Measurements from ENCODE around the gene MARK2. TPM values are rescaled to one million over a fixed set of nuclear protein-coding genes. Genes with fewer than 3 reads are reported as not detected.

MARK2 gene
- polyA plus RNA-seq (2013) = 21.0 TPM

DNA sequence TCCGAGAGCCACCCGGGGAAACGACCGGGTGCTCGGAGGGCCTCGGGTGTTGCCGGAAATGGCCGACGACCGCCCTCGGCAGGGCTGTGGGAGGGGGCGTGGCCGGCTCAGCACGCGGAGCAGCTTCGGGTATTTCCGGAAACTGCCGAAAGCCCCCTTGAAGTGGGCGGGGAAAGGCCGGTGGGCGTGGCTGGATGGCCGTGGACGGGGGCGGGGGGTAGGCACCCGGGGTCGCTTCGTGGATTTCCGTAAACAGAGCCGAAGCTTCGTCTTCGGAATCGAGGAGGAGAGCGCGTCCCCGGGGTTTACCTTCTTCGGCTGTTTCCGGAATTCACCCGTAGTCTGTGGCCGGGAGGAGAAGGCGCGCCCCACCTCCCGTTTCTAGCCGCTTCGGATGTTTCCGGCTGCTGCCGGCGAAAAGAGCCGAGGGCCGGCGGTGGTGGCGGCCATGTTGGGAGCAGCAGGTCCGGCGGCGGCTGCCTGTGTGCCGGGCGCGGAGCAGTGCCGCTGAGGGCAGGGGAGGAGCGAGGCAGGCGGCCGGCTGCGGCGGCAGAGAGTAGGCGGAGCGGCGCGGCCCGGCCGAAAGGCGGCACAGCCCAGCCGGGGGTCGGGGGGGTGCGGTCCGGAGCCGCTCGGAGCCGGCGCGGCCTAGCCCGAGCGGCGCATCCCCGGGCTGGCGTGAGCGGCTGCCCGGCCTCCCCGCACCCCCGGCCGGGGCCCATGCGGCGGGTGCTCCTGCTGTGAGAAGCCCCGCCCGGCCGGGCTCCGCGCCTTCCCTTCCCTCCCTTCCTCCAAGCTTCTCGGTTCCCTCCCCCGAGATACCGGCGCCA is at the start of gene MARK2:
Gene MARK2, plus strand, starts transcription at position 433 of the 830 bp plus-strand sequence. Its CDS starts 397 bp downstream, at position 830.
- 0% methylated on average over 74 of the region's 100 CpGs for WGBS (ENCODE audit: insufficient coverage)
- ChIA-PET POLR2A (interaction anchor here (0.6 to 1.2 kb wide), 7 partner anchors 32 to 998 kb away, joined by 3 read pairs; partner anchors contain the start of gene COX8A), CTCF (interaction anchor here (0.7 to 12.9 kb wide), 21 partner anchors 9 to 312 kb away, joined by 3 to 176 read pairs (median 7); partner anchors contain the start of gene RCOR2)
- DNase-seq = peak; percentile 97 to 99 (median 99)
- H3K4me1 ChIP-seq (ENCODE audit: control extremely low read depth in 1 of 4, control insufficient read depth in 4 of 4, insufficient read depth in 4 of 4, low read length in 3 of 4) = peaks cover 23 to 52% (median 40%) of the 10 kb centered on the region in 4 experiments
- peak within 1 kb of the TSS; percentile 68 to 96 (median 90) for H3K4me3 ChIP-seq (ENCODE audit: control insufficient read depth in 1 of 7, extremely low read depth in 1 of 7, insufficient read depth in 4 of 7, low read depth in 2 of 7, low read length in 6 of 7)
- peaks cover 0 to 18% (median 6%) of the 10 kb centered on the region in 4 experiments for H3K36me3 ChIP-seq (ENCODE audit: control insufficient read depth in 4 of 4, insufficient read depth in 4 of 4, low read length in 3 of 4)
- no peaks in the 10 kb centered on the region for H3K27me3 ChIP-seq (replicated peaks in 2 of 5; ENCODE audit: control insufficient read depth in 4 of 5, insufficient read depth in 5 of 5, low read length in 4 of 5)
- H3K9me3 ChIP-seq (ENCODE audit: control extremely low read depth in 1 of 5, control insufficient read depth in 4 of 5, insufficient read depth in 2 of 5, low read depth in 1 of 5, low read length in 4 of 5) = no peaks in the 10 kb centered on the region
- peak within 1 kb of the TSS; percentile 83 to 91 for H3K27ac ChIP-seq (ENCODE audit: insufficient read depth in 1 of 2, low read depth in 1 of 2, low read length in 2 of 2, poor library complexity in 1 of 2, severe bottlenecking in 2 of 2)

DNA sequence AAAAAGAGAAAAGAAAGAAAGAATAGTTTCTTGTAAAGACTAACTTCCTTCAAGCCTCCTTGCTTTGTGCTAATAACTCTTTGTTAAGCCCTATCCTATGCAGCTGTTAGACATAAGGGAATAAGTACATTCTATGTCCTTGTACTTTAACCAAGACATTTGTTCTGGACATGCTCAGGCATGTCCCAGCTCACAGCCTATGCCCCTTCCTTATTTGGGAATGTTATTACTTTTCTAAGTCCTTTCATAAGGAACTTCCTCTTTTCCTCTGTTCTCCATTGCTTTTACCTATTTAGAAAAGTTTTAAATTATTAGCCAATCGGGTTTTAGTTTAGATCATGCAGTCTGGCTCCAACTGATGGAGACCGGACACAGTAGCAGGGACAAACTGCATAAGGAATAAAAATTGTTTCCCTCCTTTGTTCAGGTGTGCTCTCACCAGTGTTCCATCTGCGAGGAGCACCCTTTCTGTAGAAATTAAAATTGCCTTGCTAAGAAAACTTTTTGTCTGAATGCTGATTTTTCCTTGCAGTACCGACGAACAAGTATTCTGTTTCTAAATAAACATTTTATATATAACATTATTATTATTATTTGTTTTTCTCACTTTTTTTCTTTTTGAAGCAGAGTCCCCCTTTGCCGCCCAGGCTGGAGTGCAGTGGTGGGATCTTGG is 47.3 kb upstream of the MARK2 start:
- Histone ChIP-seq H3K9me3 (ENCODE audit: control extremely low read depth in 1 of 5, control insufficient read depth in 4 of 5, insufficient read depth in 2 of 5, low read depth in 1 of 5, low read length in 4 of 5) (peaks cover 0 to 16% (median 8%) of the 10 kb centered on the region in 5 experiments), H3K4me1 (ENCODE audit: control extremely low read depth in 1 of 4, control insufficient read depth in 4 of 4, insufficient read depth in 4 of 4, low read length in 3 of 4) (no peaks in the 10 kb centered on the region), H3K27ac (ENCODE audit: insufficient read depth in 1 of 2, low read depth in 1 of 2, low read length in 2 of 2, poor library complexity in 1 of 2, severe bottlenecking in 2 of 2) (no peak overlapping the region), H3K27me3 (replicated peaks in 2 of 5; ENCODE audit: control insufficient read depth in 4 of 5, insufficient read depth in 5 of 5, low read length in 4 of 5) (no peaks in the 10 kb centered on the region), H3K36me3 (ENCODE audit: control insufficient read depth in 4 of 4, insufficient read depth in 4 of 4, low read length in 3 of 4) (no peaks in the 10 kb centered on the region), H3K4me3 (ENCODE audit: control insufficient read depth in 1 of 7, extremely low read depth in 1 of 7, insufficient read depth in 4 of 7, low read depth in 2 of 7, low read length in 6 of 7) (no peak overlapping the region)
- ChIA-PET POLR2A (no interaction called here), CTCF (no interaction called here)
- DNase-seq = peak in 1 of 3 donors; percentile 15
- WGBS (ENCODE audit: insufficient coverage) = 100% methylated on average over 2 of the region's 6 CpGs

DNA sequence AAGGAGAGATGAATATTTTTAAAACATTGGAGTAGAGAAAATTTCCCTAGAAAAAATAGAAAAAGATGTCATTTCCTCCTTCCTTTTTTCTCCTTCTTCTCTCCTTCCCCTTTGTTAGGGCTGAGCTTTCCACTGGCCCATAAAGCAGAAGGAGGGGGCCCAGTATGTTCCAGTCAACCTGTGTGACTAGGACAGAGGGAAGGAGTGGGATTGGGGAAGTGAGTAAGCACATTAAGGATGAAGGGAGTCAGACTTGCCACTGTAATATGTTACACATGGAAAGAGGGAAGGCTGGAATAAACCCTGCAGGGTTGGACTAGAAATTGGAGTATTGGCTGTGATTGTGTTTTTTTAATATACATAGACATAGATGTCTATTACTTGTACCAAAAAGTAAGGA is 45.7 kb upstream of the MARK2 start:
- no peak overlapping the region for H3K27ac ChIP-seq (ENCODE audit: insufficient read depth in 1 of 2, low read depth in 1 of 2, low read length in 2 of 2, poor library complexity in 1 of 2, severe bottlenecking in 2 of 2)
- ChIA-PET POLR2A (no interaction called here), CTCF (no interaction called here)
- H3K4me3 ChIP-seq (ENCODE audit: control insufficient read depth in 1 of 7, extremely low read depth in 1 of 7, insufficient read depth in 4 of 7, low read depth in 2 of 7, low read length in 6 of 7) = no peak overlapping the region
- H3K9me3 ChIP-seq (ENCODE audit: control extremely low read depth in 1 of 5, control insufficient read depth in 4 of 5, insufficient read depth in 2 of 5, low read depth in 1 of 5, low read length in 4 of 5) = peaks cover 0 to 16% (median 8%) of the 10 kb centered on the region in 5 experiments
- no peaks in the 10 kb centered on the region for H3K4me1 ChIP-seq (ENCODE audit: control extremely low read depth in 1 of 4, control insufficient read depth in 4 of 4, insufficient read depth in 4 of 4, low read length in 3 of 4)
- DNase-seq = no peak
- H3K36me3 ChIP-seq (ENCODE audit: control insufficient read depth in 4 of 4, insufficient read depth in 4 of 4, low read length in 3 of 4) = no peaks in the 10 kb centered on the region
- H3K27me3 ChIP-seq (replicated peaks in 2 of 5; ENCODE audit: control insufficient read depth in 4 of 5, insufficient read depth in 5 of 5, low read length in 4 of 5) = no peaks in the 10 kb centered on the region

DNA sequence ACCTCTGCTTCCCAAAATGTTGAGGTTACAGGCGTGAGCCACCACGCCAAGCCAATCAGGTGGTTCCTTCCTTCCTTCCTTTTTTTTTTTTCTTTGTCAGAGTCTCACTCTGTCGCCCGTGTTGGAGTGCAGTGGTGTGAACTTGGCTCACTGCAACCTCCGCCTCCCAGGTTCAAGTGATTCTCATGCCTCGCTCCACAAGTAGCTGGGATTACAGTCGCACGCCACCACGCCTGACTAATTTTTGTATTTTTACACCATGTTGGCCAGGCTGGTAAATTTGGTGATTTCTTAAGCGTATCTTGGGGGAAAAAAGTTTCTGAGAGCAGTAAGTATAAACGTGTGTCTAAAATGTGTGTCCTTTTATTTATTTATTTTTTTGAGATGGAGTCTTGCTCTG is 43.8 kb upstream of the MARK2 start:
- CTCF ChIA-PET = no interaction called here
- H3K9me3 ChIP-seq (ENCODE audit: control extremely low read depth in 1 of 5, control insufficient read depth in 4 of 5, insufficient read depth in 2 of 5, low read depth in 1 of 5, low read length in 4 of 5) = peaks cover 0 to 16% (median 8%) of the 10 kb centered on the region in 5 experiments
- POLR2A ChIA-PET = interaction anchor here (0.7 kb wide), 1 partner anchor 10 kb away, joined by 6 read pairs; no protein-coding TSS in a partner anchor
- no peaks in the 10 kb centered on the region for H3K27me3 ChIP-seq (replicated peaks in 2 of 5; ENCODE audit: control insufficient read depth in 4 of 5, insufficient read depth in 5 of 5, low read length in 4 of 5)
- no peaks in the 10 kb centered on the region for H3K4me1 ChIP-seq (ENCODE audit: control extremely low read depth in 1 of 4, control insufficient read depth in 4 of 4, insufficient read depth in 4 of 4, low read length in 3 of 4)
- no peaks in the 10 kb centered on the region for H3K36me3 ChIP-seq (ENCODE audit: control insufficient read depth in 4 of 4, insufficient read depth in 4 of 4, low read length in 3 of 4)
- H3K4me3 ChIP-seq (ENCODE audit: control insufficient read depth in 1 of 7, extremely low read depth in 1 of 7, insufficient read depth in 4 of 7, low read depth in 2 of 7, low read length in 6 of 7) = no peak overlapping the region
- no peak for DNase-seq
- H3K27ac ChIP-seq (ENCODE audit: insufficient read depth in 1 of 2, low read depth in 1 of 2, low read length in 2 of 2, poor library complexity in 1 of 2, severe bottlenecking in 2 of 2) = no peak overlapping the region
- 61% methylated on average over 10 of the region's 11 CpGs for WGBS (ENCODE audit: insufficient coverage)

DNA sequence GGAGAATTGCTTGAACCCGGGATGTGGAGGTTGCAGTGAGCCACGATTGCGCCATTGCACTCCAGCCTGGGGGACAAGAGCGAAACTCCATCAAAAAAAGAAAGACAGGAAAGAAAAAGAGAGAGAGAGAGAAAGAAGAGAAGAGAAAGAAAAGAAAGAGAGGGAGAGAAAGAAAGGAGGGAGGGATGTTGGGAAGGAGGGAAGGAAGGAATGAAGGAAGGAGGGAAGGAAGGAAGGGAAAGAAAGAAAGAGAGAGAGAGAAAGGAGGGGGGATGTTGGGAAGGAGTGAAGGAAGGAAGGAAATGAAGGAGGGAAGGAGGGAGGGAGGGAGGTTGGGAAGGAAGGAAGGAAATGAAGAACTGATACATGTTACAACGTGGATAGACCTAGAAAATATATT is 38.0 kb upstream of the MARK2 start:
- 94% methylated on average over 3 of the region's 5 CpGs for WGBS (ENCODE audit: insufficient coverage)
- Histone ChIP-seq H3K27ac (ENCODE audit: insufficient read depth in 1 of 2, low read depth in 1 of 2, low read length in 2 of 2, poor library complexity in 1 of 2, severe bottlenecking in 2 of 2) (no peak overlapping the region), H3K4me3 (ENCODE audit: control insufficient read depth in 1 of 7, extremely low read depth in 1 of 7, insufficient read depth in 4 of 7, low read depth in 2 of 7, low read length in 6 of 7) (no peak overlapping the region), H3K27me3 (replicated peaks in 2 of 5; ENCODE audit: control insufficient read depth in 4 of 5, insufficient read depth in 5 of 5, low read length in 4 of 5) (no peaks in the 10 kb centered on the region), H3K4me1 (ENCODE audit: control extremely low read depth in 1 of 4, control insufficient read depth in 4 of 4, insufficient read depth in 4 of 4, low read length in 3 of 4) (no peaks in the 10 kb centered on the region), H3K9me3 (ENCODE audit: control extremely low read depth in 1 of 5, control insufficient read depth in 4 of 5, insufficient read depth in 2 of 5, low read depth in 1 of 5, low read length in 4 of 5) (peaks cover 0 to 3% (median 0%) of the 10 kb centered on the region in 5 experiments), H3K36me3 (ENCODE audit: control insufficient read depth in 4 of 4, insufficient read depth in 4 of 4, low read length in 3 of 4) (no peaks in the 10 kb centered on the region)
- no peak for DNase-seq
- ChIA-PET CTCF (interaction anchor here (1.6 kb wide), 1 partner anchor 12 kb away, joined by 3 read pairs; no protein-coding TSS in a partner anchor), POLR2A (no interaction called here)

DNA sequence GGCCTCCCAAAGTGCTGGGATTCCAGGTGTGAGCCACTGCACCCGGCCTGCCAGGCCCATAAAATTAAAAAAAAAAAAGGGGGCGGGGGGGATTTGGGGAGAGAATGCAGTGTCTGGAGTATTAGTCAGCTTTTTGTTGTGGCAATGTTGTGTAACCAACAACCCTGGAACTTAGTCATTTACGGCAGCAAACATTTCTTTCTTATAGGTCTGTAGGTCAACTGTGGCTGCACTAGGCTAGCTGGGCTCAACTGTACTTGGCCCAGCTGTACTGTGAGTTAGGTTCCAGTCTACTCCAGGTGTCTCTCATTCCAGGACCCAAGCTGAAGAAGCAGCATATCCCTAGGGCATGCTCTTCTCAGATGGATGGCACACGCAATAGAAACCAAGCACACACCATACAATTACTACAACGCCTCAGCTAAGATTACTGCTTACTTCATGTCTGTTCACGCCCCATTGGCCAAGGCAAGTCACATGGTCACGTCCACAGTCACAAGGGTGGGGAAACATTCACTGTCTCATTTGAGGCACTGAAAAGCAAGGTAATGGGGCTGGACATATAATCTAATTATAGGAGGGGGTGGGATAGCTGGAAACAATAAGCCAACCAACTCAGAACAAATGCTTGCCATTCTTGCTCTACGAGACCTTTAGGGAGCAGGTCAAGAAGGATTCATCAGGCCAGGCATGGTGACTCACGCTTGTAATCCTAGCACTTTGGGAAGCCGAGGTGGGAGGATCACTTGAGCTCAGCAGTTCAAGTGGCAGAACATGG is 36.1 kb upstream of the MARK2 start:
- Histone ChIP-seq H3K36me3 (ENCODE audit: control insufficient read depth in 4 of 4, insufficient read depth in 4 of 4, low read length in 3 of 4) (no peaks in the 10 kb centered on the region), H3K4me3 (ENCODE audit: control insufficient read depth in 1 of 7, extremely low read depth in 1 of 7, insufficient read depth in 4 of 7, low read depth in 2 of 7, low read length in 6 of 7) (no peak overlapping the region), H3K4me1 (ENCODE audit: control extremely low read depth in 1 of 4, control insufficient read depth in 4 of 4, insufficient read depth in 4 of 4, low read length in 3 of 4) (no peaks in the 10 kb centered on the region), H3K27me3 (replicated peaks in 2 of 5; ENCODE audit: control insufficient read depth in 4 of 5, insufficient read depth in 5 of 5, low read length in 4 of 5) (no peaks in the 10 kb centered on the region), H3K27ac (ENCODE audit: insufficient read depth in 1 of 2, low read depth in 1 of 2, low read length in 2 of 2, poor library complexity in 1 of 2, severe bottlenecking in 2 of 2) (no peak overlapping the region), H3K9me3 (ENCODE audit: control extremely low read depth in 1 of 5, control insufficient read depth in 4 of 5, insufficient read depth in 2 of 5, low read depth in 1 of 5, low read length in 4 of 5) (no peaks in the 10 kb centered on the region)
- CTCF ChIA-PET = interaction anchor here (1.2 to 1.6 kb wide), 2 partner anchors 11 to 14 kb away, joined by 3 read pairs; no protein-coding TSS in a partner anchor
- over 99% methylated on average over 7 of the region's 10 CpGs for WGBS (ENCODE audit: insufficient coverage)
- DNase-seq = no peak
- POLR2A ChIA-PET = no interaction called here
